Spleen (tissue), 3 donors: Measurements from ENCODE around the gene TRIM41.

Source experiments
- POLR2A ChIP-seq, 3 donors: fragments of 450-650 bp; IDR thresholded peaks; one replicate each; pipeline ENCODE4 v1.5.1; 2017; ENCODE audit warnings: antibody characterized with exemption in 3 of 3, mild to moderate bottlenecking in 1 of 3
- POLR2AphosphoS5 ChIP-seq, 3 donors: sonication (generic); formaldehyde crosslinking; IDR thresholded peaks; one replicate each; pipeline ENCODE4 v1.5.1; 2017; ENCODE audit warnings: antibody characterized with exemption in 3 of 3

- TF ChIP-seq POLR2AphosphoS5 (IDR thresholded peaks at IDR 0.05) (no peak), POLR2A (IDR thresholded peaks at IDR 0.05) (no peak)
Observed at GRCh38 chr5:181203777-181204112, 19.3 kb upstream of the TRIM41 start.
